H1 (cell line): ENCODE measurements around the gene CSNK1A1. TPM values are rescaled to one million over a fixed set of nuclear protein-coding genes. Genes with fewer than 3 reads are reported as not detected.

Experiments used
- CHD7 ChIP-seq: fragments of 300-600 bp; sonication (generic); IDR thresholded peaks from 2 replicates; pipeline ENCODE4 v1.7.1; 2012; ENCODE audit warnings: low read length, moderate library complexity, mild to moderate bottlenecking, inconsistent platforms; ENCODE audit not compliant: insufficient replicate concordance
- CTBP2 ChIP-seq: IDR thresholded peaks from 2 replicates; pipeline ENCODE4 v1.7.0; 2011; ENCODE audit warnings: borderline replicate concordance, mild to moderate bottlenecking, moderate library complexity, mixed read lengths, low read length; ENCODE audit not compliant: insufficient read depth, insufficient read length
- SUZ12 ChIP-seq: fragments of 200-600 bp; sonication (generic); IDR thresholded peaks from 2 replicates; pipeline ENCODE4 v1.6.1; 2012; ENCODE audit warnings: mild to moderate bottlenecking, inconsistent platforms, low read length, moderate library complexity, mixed read lengths
- polyA plus RNA-seq, 7 experiments: library from polyadenylated mRNA; depleted of rRNA in 3 of 7; stranded (reverse) in 5 of 7; unstranded in 2 of 7; fragments of >200 nt in 5 of 7; fragments of 200-250 nt in 2 of 7; gene quantifications; 1 replicate in 5 of 7; 2 replicates in 1 of 7; 4 replicates in 1 of 7; pipeline versions ENCODE4 v1.2.1 to v1.2.3, GENCODE V29; 2011 to 2013; ENCODE audit warnings: missing spikeins in 2 of 7, mixed read lengths in 2 of 7
- total RNA-seq: library from RNA; stranded (reverse); fragmentation: NEBNext Ultra II Directional; extraction: Animal tissue kit (Norgen Biotek cat#: 25700); gene quantifications from 2 replicates; pipeline ENCODE4 v1.2.1, GENCODE V29; 2021

The CSNK1A1 gene
- total and polyA plus RNA-seq, 2 of the 8 experiments (the other 6 are each of a cell fraction or from before 2014, with no cell fraction given) = 61.2 to 244 TPM

GRCh38 chr5:149489605-149490037 lies 61.6 kb downstream of the CSNK1A1 start (continued):
- TF ChIP-seq CHD7 (no peak), CTBP2 (no peak), SUZ12 (no peak)
